HG03039 (cell line): Measurements from ENCODE around the gene MIDN.

Experiments used
- ATAC-seq: cut with Tn5 transposase; IDR thresholded peaks from one replicate; pipeline ENCODE4 v1.9.1; 2021; ENCODE audit warnings: mild to moderate bottlenecking, moderate library complexity; ENCODE audit not compliant: unreplicated experiment

The MIDN gene

DNA sequence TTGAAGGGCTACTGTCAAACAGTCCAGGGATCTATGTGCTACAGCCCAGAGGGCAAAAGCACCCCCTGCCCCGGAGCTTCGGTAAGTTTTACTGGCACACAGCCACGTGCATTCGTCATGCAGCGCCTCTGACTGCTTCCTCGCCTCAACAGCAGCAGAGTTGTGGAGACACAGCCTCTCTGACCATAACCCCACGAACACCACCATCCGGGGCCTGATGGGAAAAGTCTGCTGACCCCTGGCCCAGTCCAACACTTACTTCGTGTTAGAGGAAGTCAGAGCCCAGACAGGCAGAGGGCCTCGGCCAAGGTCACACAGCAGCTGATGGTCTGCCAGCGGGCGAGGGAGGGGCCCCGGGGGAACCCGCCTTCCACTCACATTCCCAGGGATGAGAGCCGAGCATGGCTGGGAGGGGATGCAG lies 15.7 kb upstream of the MIDN start:
- ATAC-seq = no peak

DNA sequence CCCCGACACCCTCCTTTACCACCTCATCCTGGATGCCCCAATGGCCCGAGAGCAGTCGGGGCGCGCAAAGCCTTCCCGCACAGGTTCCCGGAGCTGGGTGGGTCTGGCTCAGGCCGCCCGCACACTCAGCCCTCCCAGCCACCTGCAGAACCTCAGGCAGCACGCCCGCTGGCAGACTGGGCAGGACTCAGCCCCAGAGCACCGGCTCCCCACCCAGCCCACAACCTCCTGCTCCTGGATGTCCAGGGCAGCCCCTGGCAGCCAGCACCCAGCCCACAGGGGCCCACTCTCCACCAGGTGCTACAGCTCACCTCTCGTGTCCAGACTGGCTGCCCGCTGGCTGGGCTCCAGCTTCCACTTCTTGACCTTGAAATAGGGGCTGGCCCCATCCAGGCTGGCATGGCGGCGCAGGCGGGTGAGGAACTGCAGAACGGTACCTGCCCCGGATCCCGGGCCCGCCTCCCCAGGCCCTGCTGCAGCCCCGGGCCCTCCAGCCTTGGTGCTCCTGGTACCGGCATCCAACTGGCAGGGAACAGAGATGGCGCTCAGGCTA lies 15.2 kb upstream of the MIDN start:
- ATAC-seq = no peak

DNA sequence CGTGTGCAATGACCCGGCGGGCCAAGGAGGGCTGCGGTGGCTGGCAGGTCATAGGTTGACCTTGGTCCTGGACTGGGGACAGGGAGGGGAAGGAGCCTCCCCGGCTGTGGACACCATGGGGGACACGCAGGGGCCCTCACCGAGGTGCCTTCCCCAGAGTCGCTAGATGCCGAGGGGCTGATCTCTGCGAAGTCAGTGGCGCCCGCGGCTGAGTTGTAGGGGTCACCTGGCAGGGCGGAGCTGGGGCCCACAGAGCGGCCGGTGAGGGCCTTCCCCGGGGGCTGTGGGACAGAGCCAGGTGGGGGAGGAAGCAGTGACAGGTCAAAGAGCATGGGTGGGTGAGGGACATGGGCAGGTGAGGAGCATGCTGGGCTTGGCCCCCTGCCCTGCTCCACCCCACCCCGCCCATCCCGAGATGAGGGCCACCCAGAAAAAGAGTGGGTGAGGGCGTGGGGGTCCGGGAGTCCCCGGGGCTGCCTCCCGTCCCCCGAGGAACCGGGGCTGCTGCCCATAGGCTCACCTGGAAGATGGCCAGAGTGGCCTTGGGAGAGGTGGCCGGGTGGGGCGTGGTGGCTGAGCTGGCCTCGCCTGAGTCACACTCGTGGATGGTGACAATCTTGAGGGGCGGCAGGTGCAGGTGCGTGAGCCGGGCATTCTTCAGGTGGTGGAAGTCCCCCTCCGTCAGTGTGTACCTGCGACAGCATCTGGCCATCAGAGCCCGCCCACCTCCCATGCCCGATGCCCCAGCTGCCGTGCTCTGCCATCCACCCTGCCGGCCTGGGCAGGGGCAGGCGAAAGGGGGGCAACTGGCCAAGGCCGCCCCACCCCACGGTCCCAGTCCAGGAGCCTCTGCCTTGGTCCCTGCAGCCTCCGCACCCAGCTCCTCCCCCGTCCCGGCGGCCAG lies 14.1 kb upstream of the MIDN start:
- ATAC-seq = no peak

DNA sequence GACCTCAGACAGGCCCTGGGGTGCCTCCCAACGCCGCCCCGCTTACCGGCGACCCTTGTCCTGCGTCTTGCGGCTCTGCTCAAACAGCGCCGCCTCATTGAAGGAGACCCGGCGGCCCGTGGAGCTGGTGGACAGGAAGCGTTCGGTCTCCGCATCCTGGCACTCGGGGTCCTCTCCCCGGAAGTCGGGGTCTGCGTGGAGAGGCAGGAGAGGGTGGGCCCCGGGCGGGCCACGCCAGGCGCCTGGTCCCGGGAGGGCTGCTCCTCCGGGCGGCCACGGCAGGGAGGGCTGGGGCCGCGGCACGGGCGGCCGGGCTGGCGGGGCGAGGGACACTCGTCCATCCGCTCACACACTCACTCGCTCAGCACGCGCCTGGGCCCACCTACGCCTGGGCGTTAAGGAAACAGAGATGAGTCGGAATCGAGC lies 13.4 kb upstream of the MIDN start:
- ATAC-seq = no peak

DNA sequence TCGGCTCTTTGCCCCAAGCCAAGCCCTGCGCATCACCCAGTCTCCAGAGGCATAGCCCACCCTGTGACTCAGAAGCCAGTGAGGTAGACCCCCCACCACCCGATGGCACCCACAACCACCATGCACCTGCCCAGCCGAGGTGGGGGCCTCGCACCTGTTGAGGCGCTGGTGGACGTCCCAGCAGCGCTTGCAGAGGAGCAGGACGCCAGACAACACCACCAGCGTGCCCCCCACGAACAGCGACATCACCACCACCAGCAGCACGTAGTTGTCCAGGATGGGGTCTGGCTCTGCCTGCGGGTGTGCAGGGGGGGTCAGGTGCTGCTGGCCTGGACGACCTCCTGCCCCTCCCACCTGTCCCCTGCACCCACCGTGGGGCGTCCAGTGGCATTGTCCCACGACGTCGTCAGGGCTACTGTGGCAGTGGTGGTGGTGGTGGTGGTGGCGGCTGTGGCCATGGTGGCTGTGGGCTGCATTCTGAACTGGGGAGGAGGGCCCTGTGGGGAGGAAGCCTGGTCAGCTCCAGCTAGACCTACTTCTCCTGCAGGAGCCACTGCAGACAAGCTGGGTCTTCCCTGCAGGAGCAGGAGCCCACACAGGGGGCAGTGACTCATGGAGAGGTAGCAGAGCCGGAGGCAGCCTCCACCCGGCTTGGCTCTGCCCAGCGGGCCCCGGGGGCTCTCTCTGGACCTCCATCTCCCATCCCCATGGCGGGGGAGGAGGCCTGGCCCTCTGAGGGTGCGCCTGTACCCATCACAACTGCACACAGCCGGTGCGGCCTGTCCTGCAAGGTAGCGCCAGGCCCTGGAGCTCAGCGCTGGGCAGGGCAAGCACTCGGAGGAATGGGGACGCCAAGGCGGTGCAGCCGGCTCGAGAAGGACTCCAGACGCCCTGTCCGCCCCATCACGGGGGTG lies 12.5 kb upstream of the MIDN start:
- no peak for ATAC-seq

DNA sequence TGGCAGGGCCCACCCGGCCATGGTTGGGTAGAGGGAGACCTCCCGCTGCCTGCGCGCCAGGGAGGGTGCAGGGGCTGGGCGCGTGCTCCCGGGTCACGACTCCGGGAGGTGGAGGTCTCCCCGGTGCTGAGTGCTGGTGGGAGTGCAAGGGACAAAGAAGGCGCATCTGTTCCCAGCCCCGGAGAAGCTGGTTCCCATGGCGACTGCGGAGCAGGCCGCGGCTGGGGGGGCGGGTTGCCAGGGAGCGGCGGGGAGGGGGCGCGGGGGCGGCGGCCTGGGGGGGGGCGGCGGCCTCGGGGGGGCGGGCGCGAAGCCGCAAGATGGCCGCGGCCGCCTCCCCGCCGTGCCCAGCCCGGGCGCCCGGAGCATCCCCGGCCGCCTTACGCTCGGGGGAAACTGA lies 11.8 kb upstream of the MIDN start:
- ATAC-seq = no peak

DNA sequence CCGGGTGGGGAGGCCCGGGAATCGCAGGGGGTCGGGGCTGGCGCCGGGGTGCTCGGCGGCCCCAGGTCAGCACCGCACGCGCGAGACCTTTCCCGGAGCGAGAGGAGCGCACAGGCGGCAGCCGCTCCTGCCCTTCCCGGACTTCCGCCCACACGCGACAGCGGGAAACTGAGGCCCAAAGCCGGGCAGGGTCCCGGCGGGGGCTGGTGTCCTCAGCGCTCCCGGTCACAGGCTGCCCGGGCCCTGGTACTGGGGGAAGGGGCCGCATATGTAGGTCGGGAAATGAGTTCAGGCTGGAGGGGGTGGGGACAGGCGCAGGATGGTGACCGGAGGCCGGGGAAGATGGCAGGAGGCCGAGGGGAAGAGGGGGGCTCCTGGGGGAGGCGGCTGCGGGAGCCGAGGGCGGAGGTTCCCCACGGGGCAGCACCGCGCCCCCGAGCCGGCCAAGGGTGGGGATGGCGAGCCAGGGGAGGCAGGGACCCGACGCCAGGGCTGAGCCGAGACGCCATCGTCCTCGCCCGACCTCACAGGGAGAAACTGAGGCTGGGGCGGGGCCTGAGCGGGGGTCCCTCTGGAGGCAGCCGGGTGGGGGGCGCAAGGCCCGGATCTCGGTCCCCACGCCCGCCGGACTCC lies 11.2 kb upstream of the MIDN start:
- no peak for ATAC-seq

DNA sequence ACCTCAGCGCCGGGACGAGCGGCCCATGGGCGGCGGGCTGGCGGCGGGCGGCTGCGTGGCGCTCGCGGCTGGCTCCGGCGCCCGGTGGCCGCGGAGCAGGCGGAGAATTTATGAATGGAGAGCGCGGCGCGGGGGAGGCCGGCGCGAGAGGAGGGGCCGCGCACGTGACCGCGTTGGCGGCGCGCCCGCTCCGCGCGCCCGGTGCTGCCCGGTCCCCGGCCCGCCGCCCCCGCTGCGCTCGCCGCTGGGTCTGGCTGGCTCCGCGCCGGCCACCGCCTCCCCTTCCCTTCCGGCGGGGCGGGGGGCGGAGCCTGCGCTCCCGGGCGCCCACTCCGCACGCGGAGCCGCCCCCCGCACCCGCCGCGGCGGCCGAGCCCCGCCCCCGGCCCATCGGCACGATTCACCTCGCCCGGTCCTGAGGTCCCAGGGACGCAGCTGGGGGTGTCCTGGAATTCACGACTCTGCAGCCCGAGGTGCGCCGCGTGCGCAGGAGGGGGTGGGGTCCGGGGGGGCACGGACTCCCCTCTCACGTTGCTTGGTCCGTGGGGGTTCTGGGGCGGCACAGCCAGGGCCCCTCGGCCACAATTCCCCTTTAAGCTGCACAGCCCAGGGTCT lies 10.5 kb upstream of the MIDN start, which contains the start of gene CBARP:
Gene CBARP, minus strand, starts transcription at position 252 of the 615 bp plus-strand sequence. CDS start 1,905 bp downstream, outside the sequence.
- ATAC-seq = no peak

DNA sequence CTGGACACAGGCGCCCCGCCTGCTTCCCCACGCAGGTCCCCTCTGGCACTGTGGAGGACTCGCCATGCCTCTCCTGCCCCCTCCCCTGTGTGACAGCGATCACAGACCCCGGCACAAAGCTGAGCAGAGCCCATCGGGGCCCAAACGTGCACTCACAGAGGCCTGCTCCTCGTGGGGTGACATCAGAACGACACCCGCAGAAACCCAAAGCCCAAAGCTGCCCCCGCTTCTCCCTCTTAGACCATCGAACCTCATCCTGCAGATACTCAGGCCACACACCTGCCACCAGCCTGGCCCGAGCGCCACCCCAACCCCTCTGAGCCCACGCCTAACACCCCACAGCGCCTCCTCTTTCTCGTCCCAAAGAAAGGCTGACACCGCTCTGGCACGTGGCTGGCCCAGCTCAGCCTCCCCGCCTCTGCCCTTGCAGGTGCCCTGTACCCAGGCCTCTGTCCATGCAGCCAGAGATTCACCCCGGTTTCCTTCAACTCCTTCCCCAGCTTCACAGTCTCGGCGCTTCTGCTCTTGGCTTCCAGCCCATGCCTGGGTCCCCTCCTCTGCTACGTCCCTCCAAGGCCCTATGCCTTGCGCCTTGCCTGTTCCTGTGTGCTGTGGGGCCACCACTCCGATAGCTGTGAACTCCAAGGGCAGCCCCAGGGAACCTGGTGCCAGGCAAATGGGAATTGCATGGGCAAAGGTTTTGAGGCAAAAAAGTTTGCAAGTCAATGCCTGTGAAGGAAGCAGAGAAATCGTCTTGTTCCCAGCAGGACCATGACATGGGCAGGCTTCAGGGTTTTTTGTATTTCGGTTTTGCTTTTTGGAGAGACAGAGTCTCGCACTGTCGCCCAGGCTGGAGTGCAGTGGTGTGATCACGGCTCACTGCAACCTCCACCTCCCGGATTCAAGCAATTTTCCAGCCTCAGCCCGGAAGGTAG lies 9.7 kb upstream of the MIDN start:
- no peak for ATAC-seq

DNA sequence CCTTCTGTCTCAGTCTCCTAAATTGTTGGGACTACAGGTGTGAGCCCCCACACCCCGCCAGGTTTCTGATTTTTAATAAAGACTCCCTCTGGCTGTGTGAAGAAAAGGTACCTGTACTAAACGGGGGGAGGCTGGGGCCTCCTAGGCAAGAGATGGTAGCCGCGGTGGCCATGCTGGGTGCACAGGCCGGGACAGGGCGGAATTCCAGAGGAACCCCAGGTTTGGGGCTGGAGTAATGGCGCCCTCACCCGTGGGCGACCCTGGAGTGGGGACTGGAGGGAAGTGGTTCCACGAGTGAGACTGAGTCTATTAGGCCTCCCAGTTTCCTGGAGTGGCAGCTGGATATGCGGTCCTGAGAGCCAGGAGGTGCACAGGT lies 9.0 kb upstream of the MIDN start:
- ATAC-seq = no peak

DNA sequence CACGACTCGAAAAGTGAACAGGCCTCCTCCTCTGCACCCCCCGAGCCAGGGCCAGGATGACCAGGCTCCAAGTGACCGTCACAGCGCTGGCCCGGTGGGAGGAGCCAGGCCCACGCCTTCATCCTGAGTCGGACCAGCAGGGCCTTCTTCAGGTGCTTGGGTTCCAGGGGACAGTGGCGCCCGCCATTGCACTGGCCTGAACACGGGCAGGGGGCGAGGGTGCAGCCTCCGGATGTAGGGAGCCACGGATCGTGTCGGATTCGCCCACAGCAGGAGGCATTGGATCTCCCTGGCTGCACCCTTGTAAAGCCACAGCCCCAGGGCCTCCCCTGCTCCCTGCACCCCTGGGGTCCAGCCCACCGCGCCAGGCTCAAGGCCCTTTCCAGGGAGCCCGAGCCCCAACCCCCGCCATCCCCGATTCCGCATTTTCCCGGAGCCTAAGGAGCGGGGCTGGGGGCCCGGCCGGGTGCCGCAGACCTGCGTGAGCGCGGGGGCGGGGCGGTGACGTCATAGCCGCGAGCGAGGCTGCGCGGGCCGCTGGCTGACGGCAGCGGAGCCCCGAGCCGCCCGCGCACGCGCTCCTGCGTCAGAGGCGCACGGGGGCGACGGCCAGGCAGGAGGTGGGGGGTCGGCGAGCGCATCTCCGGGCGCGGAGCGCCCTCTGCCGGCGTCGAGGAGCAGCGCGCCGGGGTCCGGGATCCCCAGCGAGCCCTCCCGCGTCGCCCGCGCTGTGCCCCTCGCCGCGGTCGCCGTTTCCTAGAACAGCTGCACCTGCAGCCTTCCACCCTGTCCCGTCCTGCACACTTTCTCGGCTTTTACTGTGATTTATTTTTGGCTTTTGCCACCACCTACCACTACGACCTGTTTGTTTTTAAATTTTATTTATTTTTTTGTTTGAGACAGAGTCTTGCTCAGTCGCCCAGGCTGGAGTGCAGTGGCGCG lies 8.3 kb upstream of the MIDN start:
- ATAC-seq = peak; percentile 32

DNA sequence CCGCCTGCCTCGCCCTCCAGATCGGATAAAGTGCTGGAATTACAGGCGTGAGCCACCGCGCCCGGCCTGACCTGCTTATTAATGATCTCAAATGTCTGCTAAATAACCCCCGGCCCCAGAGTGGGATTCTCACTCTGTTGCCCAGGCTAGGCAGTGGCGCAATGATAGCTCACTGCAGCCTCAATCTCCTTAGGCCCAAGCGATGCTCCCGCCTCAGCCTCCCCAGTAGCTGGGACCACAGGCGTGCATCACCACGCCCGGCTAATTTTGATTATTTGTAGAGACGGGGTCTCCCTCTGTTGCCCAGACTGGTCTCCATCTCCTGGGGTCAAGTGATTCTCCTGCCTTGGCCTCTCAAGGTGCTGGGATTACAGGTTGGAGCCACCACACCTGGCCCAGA lies 7.5 kb upstream of the MIDN start:
- no peak for ATAC-seq

DNA sequence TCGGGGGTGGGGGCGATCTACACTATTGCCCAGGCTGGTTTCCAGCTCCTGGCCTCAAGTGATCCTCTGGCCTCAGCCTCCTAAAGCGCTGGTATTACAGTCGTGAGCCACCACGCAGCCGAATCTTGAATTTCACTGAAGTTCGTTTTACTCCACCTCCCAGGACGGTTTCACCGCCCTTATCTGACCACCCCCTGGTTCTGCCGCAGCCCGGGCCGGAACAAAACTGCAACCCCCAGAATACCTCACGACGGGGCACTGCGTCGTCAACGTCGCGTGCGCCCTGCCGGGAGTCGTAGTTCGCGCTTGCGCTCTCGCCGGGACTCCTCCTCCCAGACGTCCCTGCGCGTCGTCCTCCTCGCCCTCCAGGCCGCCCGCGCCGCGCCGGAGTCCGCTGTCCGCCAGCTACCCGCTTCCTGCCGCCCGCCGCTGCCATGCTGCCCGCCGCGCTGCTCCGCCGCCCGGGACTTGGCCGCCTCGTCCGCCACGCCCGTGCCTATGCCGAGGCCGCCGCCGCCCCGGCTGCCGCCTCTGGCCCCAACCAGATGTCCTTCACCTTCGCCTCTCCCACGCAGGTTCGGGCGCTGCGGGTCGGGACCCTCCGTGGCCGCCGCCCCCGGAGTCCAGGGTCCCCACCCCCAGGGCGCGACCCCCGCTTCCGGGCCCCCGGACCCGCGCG lies 6.8 kb upstream of the MIDN start, which contains the start of gene ATP5F1D:
Gene ATP5F1D, plus strand, starts transcription at position 335 of the 679 bp plus-strand sequence. Its CDS starts 100 bp downstream, at position 435.
- ATAC-seq = peak; percentile 39

DNA sequence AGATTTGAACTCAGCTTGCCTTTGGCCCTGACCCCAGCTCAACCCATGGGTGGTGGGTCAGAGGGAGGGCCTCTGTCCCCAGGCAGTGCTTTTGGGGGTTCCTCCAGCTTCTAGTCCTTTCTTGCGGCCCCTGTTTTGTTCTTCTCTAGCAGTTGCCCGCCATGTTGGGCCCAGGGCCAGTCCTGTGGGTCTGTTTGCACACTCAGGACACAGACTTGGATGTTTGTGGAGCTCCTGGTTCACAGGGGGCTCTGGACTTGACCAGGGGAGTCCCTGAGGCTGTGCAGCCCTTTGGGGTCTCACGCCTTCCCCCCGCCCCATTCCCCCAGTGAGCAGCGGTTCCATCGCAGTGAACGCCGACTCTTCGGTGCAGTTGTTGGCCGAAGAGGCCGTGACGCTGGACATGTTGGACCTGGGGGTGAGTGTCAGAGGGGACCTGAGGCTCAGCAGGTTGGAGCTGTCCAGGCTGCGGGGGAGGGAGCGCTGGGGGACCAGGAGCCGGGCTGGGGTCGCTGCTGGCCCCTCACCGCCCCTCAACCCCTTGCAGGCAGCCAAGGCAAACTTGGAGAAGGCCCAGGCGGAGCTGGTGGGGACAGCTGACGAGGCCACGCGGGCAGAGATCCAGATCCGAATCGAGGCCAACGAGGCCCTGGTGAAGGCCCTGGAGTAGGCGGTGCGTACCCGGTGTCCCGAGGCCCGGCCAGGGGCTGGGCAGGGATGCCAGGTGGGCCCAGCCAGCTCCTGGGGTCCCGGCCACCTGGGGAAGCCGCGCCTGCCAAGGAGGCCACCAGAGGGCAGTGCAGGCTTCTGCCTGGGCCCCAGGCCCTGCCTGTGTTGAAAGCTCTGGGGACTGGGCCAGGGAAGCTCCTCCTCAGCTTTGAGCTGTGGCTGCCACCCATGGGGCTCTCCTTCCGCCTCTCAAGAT lies 4.4 kb upstream of the MIDN start:
- no peak for ATAC-seq

DNA sequence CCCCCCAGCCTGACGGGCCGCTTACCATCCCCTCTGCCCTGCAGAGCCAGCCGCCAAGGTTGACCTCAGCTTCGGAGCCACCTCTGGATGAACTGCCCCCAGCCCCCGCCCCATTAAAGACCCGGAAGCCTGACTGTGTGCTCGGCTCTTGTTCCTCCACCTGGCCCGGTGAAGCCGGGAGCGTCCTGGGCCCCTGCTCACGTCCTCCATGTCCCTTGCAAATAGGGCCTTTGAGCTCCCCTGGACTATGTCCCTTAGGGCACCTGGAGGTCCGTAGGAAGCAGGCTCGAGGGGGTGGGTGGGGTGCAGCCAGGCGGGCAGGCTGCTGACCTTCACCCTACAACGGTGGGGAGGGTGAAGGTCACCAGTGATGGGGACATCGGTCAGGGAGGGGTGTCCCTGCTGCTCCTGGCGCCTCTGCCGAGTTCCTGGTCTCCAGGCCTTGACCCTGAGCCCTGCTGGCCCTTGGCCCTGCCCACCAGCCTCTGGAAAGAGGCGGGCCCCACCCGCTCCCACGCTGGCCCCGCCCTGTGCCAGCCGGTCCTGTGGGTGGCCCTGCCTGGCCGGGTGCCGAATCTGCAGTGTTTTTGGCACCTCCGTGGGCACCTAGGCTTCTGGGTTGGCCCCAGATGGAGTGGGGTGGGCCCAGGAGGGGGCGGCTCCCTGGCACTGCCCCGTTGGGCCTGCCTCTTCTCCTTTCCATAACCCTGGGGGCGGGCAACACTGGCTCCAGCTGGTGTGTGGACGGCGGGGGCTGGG lies 3.5 kb upstream of the MIDN start:
- no peak for ATAC-seq
